ENCODE data around the gene TMEM163.

Gene TMEM163

GRCh38 chr2:134721596-134721995, 2.8 kb upstream of the TMEM163 start:
- no peak for DNase-seq

GRCh38 chr2:134718023-134718816, 580 bp downstream of the TMEM163 start:
- peak; percentile 68 for DNase-seq

- no peak for DNase-seq
These were observed 1.3 kb downstream of the TMEM163 start for GRCh38 chr2:134717286-134718022.

GRCh38 chr2:134716721-134717243, 2.0 kb downstream of the TMEM163 start:
- DNase-seq, result no peak

GRCh38 chr2:134715932-134716643, 2.7 kb downstream of the TMEM163 start:
- no peak for DNase-seq

GRCh38 chr2:134714228-134714627, 4.6 kb downstream of the TMEM163 start:
- no peak for DNase-seq

GRCh38 chr2:134713606-134714005, 5.2 kb downstream of the TMEM163 start:
- DNase-seq, result no peak

- DNase-seq, result no peak
These were observed 5.6 kb downstream of the TMEM163 start for GRCh38 chr2:134713176-134713575.

- DNase-seq, result no peak
These were observed 6.1 kb downstream of the TMEM163 start for GRCh38 chr2:134712736-134713135.

GRCh38 chr2:134712299-134712698, 6.5 kb downstream of the TMEM163 start:
- no peak for DNase-seq

GRCh38 chr2:134711692-134712091, 7.1 kb downstream of the TMEM163 start:
- DNase-seq, result no peak

- DNase-seq, result no peak
These were observed 11.5 kb downstream of the TMEM163 start for GRCh38 chr2:134707330-134707676.

- DNase-seq, result no peak
These were observed 12.0 kb downstream of the TMEM163 start for GRCh38 chr2:134706587-134707329.

- DNase-seq, result no peak
These were observed 12.8 kb downstream of the TMEM163 start for GRCh38 chr2:134705861-134706586.

GRCh38 chr2:134704173-134704572, 14.6 kb downstream of the TMEM163 start:
- no peak for DNase-seq

GRCh38 chr2:134703426-134703825, 15.4 kb downstream of the TMEM163 start:
- no peak for DNase-seq

- DNase-seq, result no peak
These were observed 18.1 kb downstream of the TMEM163 start for GRCh38 chr2:134700730-134701129.

- no peak for DNase-seq
These were observed 24.4 kb downstream of the TMEM163 start for GRCh38 chr2:134694411-134694810.

GRCh38 chr2:134693359-134694330, 25.2 kb downstream of the TMEM163 start:
- DNase-seq, result no peak

GRCh38 chr2:134692499-134692898, 26.3 kb downstream of the TMEM163 start:
- no peak for DNase-seq
